ENCODE measurements around the gene ZNF367. TPM values are rescaled to one million over a fixed set of nuclear protein-coding genes. Genes with fewer than 3 reads are reported as not detected.

ZNF367 gene
- total RNA-seq, 1 experiment from 2014 or later, result 14.0 TPM

DNA sequence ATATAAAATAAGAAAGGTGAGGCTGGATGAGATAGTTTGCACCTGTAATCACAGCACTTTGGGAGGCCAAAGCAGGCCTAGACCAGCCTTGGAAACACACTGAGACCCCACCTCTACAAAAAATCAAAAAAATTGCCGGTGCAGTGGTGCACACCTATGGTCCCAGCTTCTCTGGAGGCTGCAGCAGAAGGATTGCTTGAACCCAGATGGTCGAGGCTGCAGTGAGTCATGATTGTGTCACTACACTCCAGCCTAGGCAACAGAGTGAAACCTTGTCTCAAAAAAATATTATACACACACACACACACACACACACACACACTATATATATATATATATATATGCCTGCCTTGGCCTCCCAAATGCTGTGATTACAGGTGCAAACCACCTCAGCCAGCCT, 36.0 kb downstream of the ZNF367 start:
- Histone ChIP-seq H3K9me2 (ENCODE audit: insufficient read depth) (no peaks in the 10 kb centered on the region), H3K9me3 (ENCODE audit: insufficient read depth, low read depth) (no peaks in the 10 kb centered on the region), H3K27ac (no peak overlapping the region), H3K79me2 (ENCODE audit: low read depth) (0 out of 2 replicates have a peak, but pooled peaks cover 12% of the 10 kb centered on the region), H2AFZ (no peak overlapping the region), H3K4me2 (peak overlapping the region; percentile 98), H3K27me3 (ENCODE audit: insufficient read depth, low read depth) (no peaks in the 10 kb centered on the region), H3F3A (ENCODE audit: insufficient read depth, low read depth) (peaks cover 29% of the 10 kb centered on the region), H3K36me3 (ENCODE audit: low read depth) (peaks cover 8% of the 10 kb centered on the region; the same call in 1 of the 2 replicates), H3K4me1 (replicated peaks; ENCODE audit: insufficient read depth) (peaks cover 30% of the 10 kb centered on the region), H3K4me3 (peak overlapping the region; percentile 58), H4K20me1 (ENCODE audit: insufficient read depth) (no peaks in the 10 kb centered on the region)
- POLR2A ChIA-PET (ENCODE audit: unreplicated experiment), result interaction anchor here (0.5 kb wide), 1 partner anchor 106 kb away, joined by 3 read pairs; no protein-coding TSS in a partner anchor
- no TSS peak for BruUV-seq (replicated peaks)
- CTCF ChIA-PET, result no interaction called here
- intact Hi-C loops (cut with micrococcal nuclease; ENCODE audit: unreplicated experiment), result loop anchor here (2.0 to 5.0 kb wide), 2 partner anchors 35 to 55 kb away; partner anchors contain the start of gene ZNF367
- TF ChIP-seq, protein P1, sequence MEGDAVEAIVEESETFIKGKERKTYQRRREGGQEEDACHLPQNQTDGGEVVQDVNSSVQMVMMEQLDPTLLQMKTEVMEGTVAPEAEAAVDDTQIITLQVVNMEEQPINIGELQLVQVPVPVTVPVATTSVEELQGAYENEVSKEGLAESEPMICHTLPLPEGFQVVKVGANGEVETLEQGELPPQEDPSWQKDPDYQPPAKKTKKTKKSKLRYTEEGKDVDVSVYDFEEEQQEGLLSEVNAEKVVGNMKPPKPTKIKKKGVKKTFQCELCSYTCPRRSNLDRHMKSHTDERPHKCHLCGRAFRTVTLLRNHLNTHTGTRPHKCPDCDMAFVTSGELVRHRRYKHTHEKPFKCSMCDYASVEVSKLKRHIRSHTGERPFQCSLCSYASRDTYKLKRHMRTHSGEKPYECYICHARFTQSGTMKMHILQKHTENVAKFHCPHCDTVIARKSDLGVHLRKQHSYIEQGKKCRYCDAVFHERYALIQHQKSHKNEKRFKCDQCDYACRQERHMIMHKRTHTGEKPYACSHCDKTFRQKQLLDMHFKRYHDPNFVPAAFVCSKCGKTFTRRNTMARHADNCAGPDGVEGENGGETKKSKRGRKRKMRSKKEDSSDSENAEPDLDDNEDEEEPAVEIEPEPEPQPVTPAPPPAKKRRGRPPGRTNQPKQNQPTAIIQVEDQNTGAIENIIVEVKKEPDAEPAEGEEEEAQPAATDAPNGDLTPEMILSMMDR (conservative IDR thresholded peaks at IDR 0.05), result no peak
- TF ChIP-seq EZH2 (IDR thresholded peaks at IDR 0.05; ENCODE audit: low read depth), result no peak
- DNase-seq, result no peak

DNA sequence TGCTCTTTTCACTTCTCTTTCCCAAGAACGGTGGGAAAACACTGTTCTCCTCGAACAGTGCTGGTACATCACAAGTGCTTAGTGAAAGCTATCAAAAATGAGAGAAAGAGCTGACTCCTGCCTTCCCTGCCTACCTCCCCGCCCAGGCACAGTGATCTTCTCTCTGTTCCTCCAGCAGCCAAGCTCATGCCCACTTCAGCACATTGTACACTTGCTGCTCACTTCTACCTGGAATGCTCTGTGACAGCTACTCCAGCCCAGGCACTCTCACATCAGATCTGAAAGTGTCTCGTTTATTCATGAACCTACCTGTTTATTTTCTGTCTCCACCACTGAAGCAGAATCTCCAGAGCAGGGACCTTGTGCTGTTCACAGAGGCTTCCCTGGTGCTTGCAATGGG, 36.5 kb downstream of the ZNF367 start:
- H3K4me1 ChIP-seq (replicated peaks; ENCODE audit: insufficient read depth), result peaks cover 34% of the 10 kb centered on the region
- ChIA-PET CTCF (interaction anchor here (0.5 kb wide), 1 partner anchor 46 kb away, joined by 5 read pairs; no protein-coding TSS in a partner anchor), POLR2A (ENCODE audit: unreplicated experiment) (interaction anchor here (0.5 kb wide), 1 partner anchor 106 kb away, joined by 3 read pairs; no protein-coding TSS in a partner anchor)
- no peak overlapping the region for H2AFZ ChIP-seq
- peaks cover 3% of the 10 kb centered on the region; the same call in 1 of the 2 replicates for H3K36me3 ChIP-seq (ENCODE audit: low read depth)
- no peak overlapping the region for H3K4me3 ChIP-seq
- H3K27me3 ChIP-seq (ENCODE audit: insufficient read depth, low read depth), result no peaks in the 10 kb centered on the region
- intact Hi-C loops (cut with micrococcal nuclease; ENCODE audit: unreplicated experiment), result loop anchor here (2.0 to 5.0 kb wide), 2 partner anchors 36 to 55 kb away; partner anchors contain the start of gene ZNF367
- BruUV-seq (replicated peaks), result no TSS peak
- H3K9me2 ChIP-seq (ENCODE audit: insufficient read depth), result no peaks in the 10 kb centered on the region
- H3K79me2 ChIP-seq (ENCODE audit: low read depth), result 0 out of 2 replicates have a peak, but pooled peaks cover 12% of the 10 kb centered on the region
- DNase-seq, result no peak
- peak overlapping the region; percentile 98 for H3K4me2 ChIP-seq
- H4K20me1 ChIP-seq (ENCODE audit: insufficient read depth), result no peaks in the 10 kb centered on the region
- H3K9me3 ChIP-seq (ENCODE audit: insufficient read depth, low read depth), result no peaks in the 10 kb centered on the region
- TF ChIP-seq, protein P1 (conservative IDR thresholded peaks at IDR 0.05), result no peak
- no peak for TF ChIP-seq EZH2 (IDR thresholded peaks at IDR 0.05; ENCODE audit: low read depth)
- peaks cover 25% of the 10 kb centered on the region for H3F3A ChIP-seq (ENCODE audit: insufficient read depth, low read depth)
- no peak overlapping the region for H3K27ac ChIP-seq

DNA sequence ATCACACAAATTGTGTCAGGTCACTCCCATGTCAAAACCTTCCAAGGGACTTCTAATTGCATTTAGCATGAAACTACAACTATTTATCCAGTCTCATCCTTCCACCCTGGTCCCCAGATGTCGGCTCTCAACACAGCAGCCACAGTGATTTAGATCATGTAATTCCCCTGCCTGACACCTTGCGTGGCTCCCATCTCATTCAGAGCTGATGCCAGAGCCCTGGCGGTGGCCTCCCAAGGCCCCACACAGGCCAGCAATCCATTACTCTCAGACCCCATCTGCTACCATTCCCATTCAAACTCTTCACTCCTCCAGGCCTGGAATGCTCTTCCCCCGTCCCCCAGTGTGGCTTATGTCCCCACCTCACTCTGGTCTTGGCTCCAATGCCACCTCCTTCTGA, 37.0 kb downstream of the ZNF367 start:
- H3K4me1 ChIP-seq (replicated peaks; ENCODE audit: insufficient read depth), result peaks cover 34% of the 10 kb centered on the region
- CTCF ChIA-PET, result interaction anchor here (0.5 kb wide), 1 partner anchor 45 kb away, joined by 5 read pairs; no protein-coding TSS in a partner anchor
- H3K9me3 ChIP-seq (ENCODE audit: insufficient read depth, low read depth), result no peaks in the 10 kb centered on the region
- H3K4me2 ChIP-seq, result no peak overlapping the region; the same call in 1 of the 2 replicates
- H3K4me3 ChIP-seq, result no peak overlapping the region
- H3K36me3 ChIP-seq (ENCODE audit: low read depth), result no peaks in the 10 kb centered on the region
- peaks cover 19% of the 10 kb centered on the region for H3F3A ChIP-seq (ENCODE audit: insufficient read depth, low read depth)
- no peak for DNase-seq
- no peak overlapping the region for H2AFZ ChIP-seq
- POLR2A ChIA-PET (ENCODE audit: unreplicated experiment), result no interaction called here
- peaks cover 14% of the 10 kb centered on the region; the same call in 1 of the 2 replicates for H3K79me2 ChIP-seq (ENCODE audit: low read depth)
- no TSS peak for BruUV-seq (replicated peaks)
- H3K27ac ChIP-seq, result no peak overlapping the region
- intact Hi-C loops (cut with micrococcal nuclease; ENCODE audit: unreplicated experiment), result loop anchor here (5.0 kb wide), 1 partner anchor 36 kb away; the partner anchor contains the start of gene ZNF367
- H3K27me3 ChIP-seq (ENCODE audit: insufficient read depth, low read depth), result no peaks in the 10 kb centered on the region
- no peaks in the 10 kb centered on the region for H4K20me1 ChIP-seq (ENCODE audit: insufficient read depth)
- no peaks in the 10 kb centered on the region for H3K9me2 ChIP-seq (ENCODE audit: insufficient read depth)
- no peak for TF ChIP-seq EZH2 (IDR thresholded peaks at IDR 0.05; ENCODE audit: low read depth)
- TF ChIP-seq, protein P1 (conservative IDR thresholded peaks at IDR 0.05), result no peak
